ELF-1 (cell line): ENCODE results near the gene GMDS.

Source experiments
- DNase-seq: peaks from one replicate; pipeline ENCODE4 v3.0.0-alpha.2; 2016; ENCODE audit warnings: low read depth, low spot score

The GMDS gene

GRCh38 chr6:2245103-2245876 lies at the start of gene GMDS:
TSS of gene GMDS (minus strand) at chr6:2245605.
- DNase-seq = peak; percentile 90

DNA sequence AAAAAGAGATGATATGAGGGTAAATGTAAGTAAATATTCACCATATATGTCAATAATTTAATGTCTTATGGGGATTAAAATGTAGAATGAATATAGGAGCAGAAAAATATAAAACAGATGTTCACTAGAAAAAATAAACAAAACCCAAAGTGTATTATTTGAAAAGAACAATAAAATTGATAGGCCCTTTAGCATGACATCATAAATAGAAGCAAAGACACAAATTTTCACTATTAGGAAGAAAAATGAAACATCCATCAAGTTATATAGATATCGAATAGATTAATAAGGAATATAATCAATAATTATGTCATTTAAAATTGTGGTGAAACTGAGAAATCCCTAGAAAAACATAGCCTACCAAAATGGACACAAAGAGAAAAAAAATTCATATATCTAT lies 40.1 kb upstream of the GMDS start:
- no peak for DNase-seq

GRCh38 chr6:2275892-2276242 lies 30.5 kb upstream of the GMDS start:
- DNase-seq = no peak

DNA sequence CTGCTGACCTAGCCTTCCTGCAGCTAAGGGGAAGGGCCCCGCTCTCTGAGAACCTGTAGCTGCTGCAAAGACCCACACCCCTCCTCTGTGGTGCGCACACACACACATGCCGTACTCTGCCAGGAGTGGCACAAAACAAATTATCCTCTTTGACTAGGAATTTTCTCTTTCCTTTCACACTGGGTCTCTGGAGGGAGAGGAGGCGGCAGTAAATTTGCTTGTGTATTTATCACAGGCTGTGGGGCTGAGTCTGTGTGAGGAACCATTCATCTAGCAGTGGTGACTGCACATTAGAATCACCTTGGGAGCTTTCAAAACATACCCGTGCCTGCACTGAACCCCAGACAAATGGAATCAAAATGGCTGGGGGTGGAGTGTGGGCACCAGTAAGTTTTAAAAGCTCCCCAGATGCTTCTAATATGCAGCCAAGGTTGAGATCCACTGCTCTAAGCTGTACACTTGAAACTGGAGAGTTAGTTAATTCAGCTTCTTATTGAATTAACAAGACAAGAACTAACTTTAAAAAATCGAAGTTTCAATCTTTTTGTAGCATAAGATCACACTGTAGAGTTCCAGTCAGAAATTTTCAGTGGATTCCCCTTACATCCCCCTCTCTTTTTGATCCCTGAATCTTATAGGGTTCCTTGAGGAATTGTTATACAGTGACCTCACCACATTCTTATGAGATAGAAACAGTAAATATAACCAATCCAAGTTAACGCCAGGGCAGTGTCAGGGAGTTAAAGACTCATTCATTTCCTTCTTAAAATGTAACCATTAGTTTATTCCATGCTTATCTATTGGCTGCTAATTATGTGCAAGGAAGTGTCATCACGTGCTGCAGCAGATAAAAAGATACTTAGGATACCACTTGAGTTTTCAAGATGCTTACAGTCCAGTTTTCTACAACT lies 29.8 kb upstream of the GMDS start:
- no peak for DNase-seq

DNA sequence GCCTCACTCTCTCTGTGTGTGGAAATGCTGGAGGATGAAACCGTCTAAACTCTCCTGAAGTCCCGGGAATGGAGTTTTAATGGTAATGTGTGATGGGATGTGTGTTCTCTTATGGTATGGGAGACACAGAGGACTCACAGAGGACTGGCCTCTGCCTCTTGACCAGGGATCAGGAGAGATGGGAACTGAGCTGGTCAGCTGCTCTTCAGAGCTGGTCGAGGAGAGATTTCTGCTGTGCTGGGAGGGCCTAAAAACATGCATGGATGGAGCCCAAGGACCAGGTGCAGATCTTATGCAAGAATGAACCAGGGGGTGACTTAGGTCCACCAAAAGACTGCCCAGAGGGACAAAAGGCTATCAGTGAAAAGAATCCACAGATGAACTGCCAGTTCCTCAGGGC lies 27.3 kb upstream of the GMDS start:
- DNase-seq = no peak

GRCh38 chr6:2270054-2270453 lies 24.6 kb upstream of the GMDS start:
- no peak for DNase-seq

DNA sequence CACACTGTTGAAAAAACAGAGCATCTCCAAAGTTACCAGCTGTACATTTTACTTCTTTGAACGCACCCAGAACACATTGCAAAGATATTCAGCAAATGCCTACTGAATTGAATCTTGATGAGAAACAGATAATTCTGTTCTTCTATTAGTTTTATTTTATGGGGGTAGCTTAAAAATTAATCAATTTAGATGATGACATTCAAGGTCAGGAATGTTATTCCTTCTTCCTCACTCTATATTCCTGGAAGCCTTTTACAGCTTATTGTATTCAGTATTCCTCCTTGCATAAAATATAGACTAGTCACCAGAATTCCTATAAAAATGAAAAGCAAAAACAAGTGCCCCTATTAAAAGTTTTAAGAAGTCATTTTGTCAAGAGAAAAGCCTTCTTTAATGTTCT lies 21.4 kb upstream of the GMDS start:
- DNase-seq = no peak

DNA sequence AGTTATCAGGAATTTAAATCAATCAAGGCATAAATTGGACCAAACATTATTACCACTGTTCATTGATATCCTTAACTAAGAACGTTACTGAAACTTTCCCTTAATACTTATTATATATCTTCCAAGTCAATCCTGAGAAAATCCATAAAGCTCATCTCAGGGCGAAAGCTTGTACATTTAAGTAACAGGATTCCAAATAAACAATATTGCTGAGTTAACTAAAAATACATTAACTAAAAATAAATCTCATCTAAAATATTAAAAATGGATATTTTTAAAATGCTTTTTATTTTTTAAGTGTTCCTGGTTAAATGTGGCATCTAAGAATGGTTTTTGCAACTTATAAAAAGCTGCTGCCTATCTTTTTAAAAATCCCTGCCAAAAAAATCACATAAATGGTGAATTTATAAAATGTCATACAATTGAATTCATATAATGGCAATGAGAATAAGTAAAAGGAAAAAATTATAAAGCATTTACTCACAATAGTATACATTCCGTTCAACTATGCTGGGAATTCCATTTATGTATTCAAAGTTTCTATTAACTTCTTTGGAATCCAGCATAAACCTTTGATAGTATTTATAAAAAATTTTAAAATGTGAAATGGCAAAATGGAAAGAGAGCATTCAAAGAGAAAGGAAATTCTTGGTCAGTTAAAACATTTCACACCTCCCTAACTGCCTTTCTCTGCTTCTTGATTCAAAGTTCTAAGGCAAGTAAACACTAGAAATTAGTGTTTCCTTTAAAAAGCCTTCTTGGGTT lies 20.8 kb upstream of the GMDS start:
- no peak for DNase-seq

- DNase-seq = no peak
Measured at GRCh38 chr6:2264932-2265331, 19.5 kb upstream of the GMDS start.

DNA sequence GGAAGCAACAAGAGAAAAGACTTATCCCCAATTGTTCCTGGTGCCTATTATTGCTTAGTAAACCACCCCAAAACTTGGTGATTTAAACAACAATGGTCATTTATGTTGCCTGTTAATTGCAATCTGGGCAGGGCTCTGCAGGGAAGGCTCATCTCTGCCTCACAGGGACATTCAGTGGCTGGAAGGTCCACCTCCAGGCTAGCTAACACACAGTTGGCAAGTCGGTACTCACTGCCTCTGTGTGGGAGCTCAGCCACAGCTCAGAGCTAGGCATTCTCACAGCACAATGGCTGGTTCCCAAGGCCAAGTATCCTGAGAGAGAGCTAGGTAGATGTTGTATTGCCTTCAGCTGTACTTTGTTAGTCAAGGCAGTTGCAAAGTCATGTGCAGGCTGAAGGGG lies 18.5 kb upstream of the GMDS start:
- DNase-seq = no peak

GRCh38 chr6:2259574-2259973 lies 14.2 kb upstream of the GMDS start:
- DNase-seq = no peak

- DNase-seq = no peak
Measured at GRCh38 chr6:2259002-2259494, 13.6 kb upstream of the GMDS start.

DNA sequence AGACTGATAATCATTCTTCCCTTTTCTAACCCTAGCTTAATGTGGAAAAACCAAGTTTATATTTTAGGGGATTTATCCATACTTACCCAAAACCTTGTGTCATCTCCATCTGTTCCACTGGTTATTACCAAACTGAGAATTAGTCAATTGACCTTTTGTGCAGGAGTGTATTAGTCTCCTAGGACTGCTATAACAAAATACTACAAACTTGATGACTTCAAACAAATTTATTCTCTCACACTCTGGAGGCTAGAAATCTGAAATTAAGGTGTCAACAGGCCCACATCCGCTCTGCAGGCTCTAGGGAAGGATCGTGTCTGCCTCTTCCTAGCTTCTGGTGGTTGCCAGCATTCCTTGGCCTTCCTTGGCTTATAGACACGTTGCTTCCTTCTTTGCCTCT lies 12.7 kb upstream of the GMDS start:
- no peak for DNase-seq

DNA sequence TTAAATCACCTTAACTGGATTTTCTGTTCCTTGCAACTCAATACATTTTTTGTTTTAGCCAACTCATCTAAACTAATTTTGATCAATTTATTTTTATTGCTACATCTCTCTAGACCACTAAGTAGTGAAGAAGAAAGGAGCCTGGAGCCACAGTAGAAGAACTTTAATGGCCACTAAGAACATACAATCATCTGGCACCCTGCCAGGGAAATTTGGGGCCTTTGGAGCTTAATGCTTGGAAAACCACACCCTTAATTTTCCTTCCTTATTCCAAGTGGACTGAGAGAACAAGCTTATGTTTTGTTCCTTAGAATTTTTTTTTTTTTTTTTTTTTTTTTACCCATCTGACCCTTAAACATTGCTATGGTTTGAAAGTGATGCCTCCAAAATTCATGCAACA lies 12.0 kb upstream of the GMDS start:
- no peak for DNase-seq

- no peak for DNase-seq
Measured at GRCh38 chr6:2254747-2255146, 9.3 kb upstream of the GMDS start.

- no peak for DNase-seq
Measured at GRCh38 chr6:2249126-2249525, 3.7 kb upstream of the GMDS start.

DNA sequence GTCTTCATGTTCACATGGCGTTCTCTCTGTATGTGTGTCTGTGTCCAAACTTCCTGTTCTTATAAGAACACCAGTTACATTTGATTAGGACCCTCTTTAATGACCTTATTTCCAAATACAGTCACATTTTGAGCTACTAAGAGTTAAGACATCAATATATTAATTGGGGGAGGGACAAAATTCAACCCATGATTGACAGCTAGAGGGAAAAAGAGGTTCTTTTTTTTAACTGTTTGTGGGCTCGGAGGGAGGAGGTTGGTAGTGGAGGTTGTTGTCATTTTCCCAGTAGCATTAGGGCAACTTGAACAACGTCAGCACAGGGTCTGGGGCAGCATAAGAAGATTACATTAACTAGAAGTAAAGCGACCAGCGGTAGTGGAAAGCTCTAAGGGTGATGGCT lies 2.3 kb upstream of the GMDS start:
- DNase-seq = no peak

GRCh38 chr6:2245877-2246863 lies 765 bp upstream of the GMDS start:
- DNase-seq = peak; percentile 65

GRCh38 chr6:2244261-2245102 lies 923 bp downstream of the GMDS start:
- DNase-seq = no peak

GRCh38 chr6:2242311-2242710 lies 3.1 kb downstream of the GMDS start:
- DNase-seq = no peak
